Caco-2 (cell line): ENCODE measurements around the gene ABCA4. TPM values are rescaled to one million over a fixed set of nuclear protein-coding genes. Genes with fewer than 3 reads are reported as not detected.

Source experiments
- BruUV-seq: library from RNA; stranded (reverse); fragments of 400-500 nt; replicated peaks from 2 replicates; lab custom pipeline; 2021; lab: Mats Ljungman, UMichigan
- CTCF ChIA-PET: fragments of 300-600 bp; sonication (Branson Sonifier 250); formaldehyde crosslinking; loops from one replicate; lab custom pipeline; 2022; ENCODE audit warnings: antibody characterized with exemption; lab: Charles Lee
- POLR2A ChIA-PET: fragments of 300-600 bp; sonication (Branson Sonifier 250); formaldehyde crosslinking; loops from one replicate; lab custom pipeline; 2022; ENCODE audit warnings: antibody characterized with exemption; lab: Charles Lee
- DNase-seq, 2 experiments: peaks; one replicate each; pipeline versions ENCODE4 v3.0.0 to v3.0.0-alpha.2; 2020 to 2022
- H3K27me3 ChIP-seq: replicated peaks from 2 replicates; pipeline ENCODE4 v1.6.0; 2011; ENCODE audit warnings: low read length; ENCODE audit not compliant: control insufficient read depth, insufficient read depth
- H3K36me3 ChIP-seq: 2 replicates; pipeline ENCODE4 v1.5.1; 2011; ENCODE audit warnings: low read length; ENCODE audit not compliant: control insufficient read depth, insufficient read depth
- H3K4me1 ChIP-seq: fragments of 250-450 bp; sonication (Bioruptor Pico); 2 replicates; pipeline ENCODE4 v1.5.1; 2020; ENCODE audit warnings: mild to moderate bottlenecking
- H3K4me3 ChIP-seq: 2 replicates; pipeline ENCODE4 v1.5.1; 2011; ENCODE audit warnings: low read depth, mild to moderate bottlenecking, control low read depth, low read length
- H3K9me3 ChIP-seq: fragments of 250-450 bp; sonication (Bioruptor Pico); 2 replicates; pipeline ENCODE4 v1.5.1; 2020; ENCODE audit warnings: mild to moderate bottlenecking, moderate library complexity
- H3K27ac Mint-ChIP-seq: one replicate; pipeline ENCODE4 v1.8.0; 2022; ENCODE audit warnings: mixed read lengths; ENCODE audit not compliant: unreplicated experiment
- H3K27me3 Mint-ChIP-seq: one replicate; pipeline ENCODE4 v1.8.0; 2022; ENCODE audit warnings: mixed read lengths; ENCODE audit not compliant: insufficient read depth, unreplicated experiment
- H3K36me3 Mint-ChIP-seq: one replicate; pipeline ENCODE4 v1.8.0; 2022; ENCODE audit warnings: mild to moderate bottlenecking, mixed read lengths; ENCODE audit not compliant: insufficient read depth, unreplicated experiment
- H3K4me1 Mint-ChIP-seq: one replicate; pipeline ENCODE4 v1.8.0; 2022; ENCODE audit warnings: low read depth, mixed read lengths; ENCODE audit not compliant: unreplicated experiment
- H3K4me3 Mint-ChIP-seq: one replicate; pipeline ENCODE4 v1.8.0; 2022; ENCODE audit warnings: mild to moderate bottlenecking, moderate library complexity, mixed read lengths; ENCODE audit not compliant: unreplicated experiment
- H3K9me3 Mint-ChIP-seq: one replicate; pipeline ENCODE4 v1.8.0; 2022; ENCODE audit warnings: mixed read lengths; ENCODE audit not compliant: unreplicated experiment
- CTCF ChIP-seq, 2 experiments: fragments of 200-600 bp in 1 of 2; IDR thresholded peaks; 1 replicate in 1 of 2; 2 replicates in 1 of 2; pipeline versions ENCODE4 v1.5.1 to v1.8.0; 2011 to 2022; ENCODE audit warnings: antibody characterized with exemption in 1 of 2, control low read depth in 1 of 2, inconsistent platforms in 1 of 2, low read depth in 1 of 2, low read length in 1 of 2, mild to moderate bottlenecking in 1 of 2, moderate library complexity in 1 of 2; ENCODE audit not compliant: insufficient read depth in 1 of 2, severe bottlenecking in 1 of 2, unreplicated experiment in 1 of 2
- intact Hi-C: fragments of 100-400 bp; cut with micrococcal nuclease; formaldehyde crosslinking; loops from one replicate; pipeline ENCODE4 v1.10.0; 2022; ENCODE audit not compliant: unreplicated experiment
- total RNA-seq: library from RNA; stranded (reverse); gene quantifications from 2 replicates; pipeline ENCODE4 v1.2.3, GENCODE V29; 2022

ABCA4 gene
- total RNA-seq, 1 experiment from 2014 or later = 1.8 TPM

GRCh38 chr1:94104127-94104684, 16.7 kb downstream of the ABCA4 start:
- DNase-seq = no peak
- Histone ChIP-seq H3K4me1 (peaks cover 56% of the 10 kb centered on the region), H3K36me3 (no peaks in the 10 kb centered on the region), H3K4me3 (no peak overlapping the region), H3K9me3 (no peaks in the 10 kb centered on the region), H3K27me3 (no peaks in the 10 kb centered on the region)
- Mint-ChIP-seq H3K9me3 (no peaks in the 10 kb centered on the region), H3K36me3 (no peaks in the 10 kb centered on the region), H3K27me3 (no peaks in the 10 kb centered on the region), H3K27ac (peak overlapping the region; percentile 91), H3K4me3 (no peak overlapping the region), H3K4me1 (peaks cover 30% of the 10 kb centered on the region)
- no peak for TF ChIP-seq CTCF (IDR thresholded peaks at IDR 0.05; ENCODE audit: insufficient read depth in 1 of 2, low read depth in 1 of 2, low read length in 1 of 2, severe bottlenecking in 1 of 2, unreplicated experiment in 1 of 2)
- BruUV-seq = no TSS peak
- intact Hi-C loops = loop anchor here (2.0 kb wide), 1 partner anchor 41 kb away; no protein-coding TSS in a partner anchor
- ChIA-PET CTCF (no interaction called here), POLR2A (no interaction called here)

- no TSS peak for BruUV-seq
- no peaks in the 10 kb centered on the region for H3K9me3 Mint-ChIP-seq
- no peak for TF ChIP-seq CTCF (IDR thresholded peaks at IDR 0.05; ENCODE audit: insufficient read depth in 1 of 2, low read depth in 1 of 2, low read length in 1 of 2, severe bottlenecking in 1 of 2, unreplicated experiment in 1 of 2)
- no peaks in the 10 kb centered on the region for H3K9me3 ChIP-seq
- no peak overlapping the region for H3K4me3 Mint-ChIP-seq
- H3K27me3 Mint-ChIP-seq = no peaks in the 10 kb centered on the region
- H3K27ac Mint-ChIP-seq = peak overlapping the region; percentile 91
- H3K4me3 ChIP-seq = no peak overlapping the region
- ChIA-PET CTCF (no interaction called here), POLR2A (no interaction called here)
- peaks cover 30% of the 10 kb centered on the region for H3K4me1 Mint-ChIP-seq
- no peaks in the 10 kb centered on the region for H3K27me3 ChIP-seq
- DNase-seq = no peak
- intact Hi-C loops = loop anchor here (2.0 kb wide), 1 partner anchor 41 kb away; no protein-coding TSS in a partner anchor
- no peaks in the 10 kb centered on the region for H3K36me3 Mint-ChIP-seq
- H3K36me3 ChIP-seq = no peaks in the 10 kb centered on the region
- peaks cover 58% of the 10 kb centered on the region for H3K4me1 ChIP-seq
These were observed 17.3 kb downstream of the ABCA4 start for GRCh38 chr1:94103608-94104007.

- peak; percentile 40 to 80 for DNase-seq
- peak overlapping the region; percentile 71 for H3K27ac Mint-ChIP-seq
These were observed 19.1 kb downstream of the ABCA4 start for GRCh38 chr1:94101613-94102525.

More at GRCh38 chr1:94101613-94102525, 19.1 kb downstream of the ABCA4 start:
- ChIA-PET CTCF (interaction anchor here (0.5 to 1.2 kb wide), 4 partner anchors 39 to 241 kb away, joined by 3 to 6 read pairs (median 3); no protein-coding TSS in a partner anchor), POLR2A (interaction anchor here (0.6 kb wide), 1 partner anchor 40 kb away, joined by 4 read pairs; no protein-coding TSS in a partner anchor)
- Mint-ChIP-seq H3K27me3 (no peaks in the 10 kb centered on the region), H3K9me3 (no peaks in the 10 kb centered on the region), H3K36me3 (no peaks in the 10 kb centered on the region), H3K4me3 (no peak overlapping the region), H3K4me1 (peaks cover 30% of the 10 kb centered on the region)
- TF ChIP-seq CTCF (IDR thresholded peaks at IDR 0.05; ENCODE audit: insufficient read depth in 1 of 2, low read depth in 1 of 2, low read length in 1 of 2, severe bottlenecking in 1 of 2, unreplicated experiment in 1 of 2) = no peak
- no peak overlapping the region for H3K4me3 ChIP-seq
- H3K9me3 ChIP-seq = no peaks in the 10 kb centered on the region
- BruUV-seq = no TSS peak
- H3K4me1 ChIP-seq = peaks cover 58% of the 10 kb centered on the region
- H3K36me3 ChIP-seq = no peaks in the 10 kb centered on the region
- intact Hi-C loops = loop anchor here (2.0 kb wide), 1 partner anchor 15 kb away; no protein-coding TSS in a partner anchor
- no peaks in the 10 kb centered on the region for H3K27me3 ChIP-seq
